TTC549 (cell line): ENCODE measurements around the gene SIX4.
A peak's percentile ranks its signal among the peaks of the same experiment; 100 is the strongest.
"Not testable (repeated sequence)": the region's sequence is repeated elsewhere in the genome, so short reads cannot be mapped to it uniquely, and the experiment has no call there.

ENCODE experiments used
- FAIRE-seq: peaks from 2 replicates; lab custom pipeline; 2012; peaks lifted over from hg19 to GRCh38; lab: Jason Lieb, UNC

SIX4 gene

DNA sequence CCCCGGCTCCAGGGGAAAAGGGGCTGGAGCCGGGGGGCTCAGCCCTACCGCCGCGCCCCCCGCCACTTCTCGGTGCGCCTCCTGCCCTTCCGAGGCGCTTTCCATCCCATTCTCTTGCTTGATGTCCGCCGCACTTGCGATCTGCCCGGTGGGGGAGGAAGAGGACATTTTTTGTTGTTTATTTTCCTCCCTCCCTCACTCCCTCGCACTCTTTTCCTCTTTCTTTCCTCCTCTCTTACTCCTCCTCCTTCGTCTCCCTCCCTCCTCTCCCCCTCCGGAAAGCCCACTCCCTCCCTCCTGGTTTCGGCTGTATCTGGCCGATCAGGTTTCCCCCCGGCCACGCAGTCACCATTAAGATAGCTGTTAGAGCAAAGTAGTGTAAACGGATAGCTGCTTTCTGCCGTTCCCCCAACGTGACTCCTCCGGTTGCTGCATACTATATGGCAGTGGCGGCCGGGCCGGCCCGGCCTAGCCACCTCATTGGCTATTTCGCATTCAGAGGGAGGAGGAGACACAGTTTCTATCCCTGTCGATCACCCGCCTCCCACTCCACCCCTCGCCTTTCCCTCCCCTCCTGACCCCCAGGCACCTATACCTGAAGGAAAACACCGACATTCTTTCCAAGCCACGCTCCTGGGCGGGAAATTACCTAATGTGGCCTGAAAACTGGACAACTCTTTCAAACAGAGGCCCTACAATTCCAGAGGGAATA is at the start of gene SIX4:
Gene SIX4, minus strand, starts transcription at position 445 of the 712 bp plus-strand sequence. Its CDS starts 277 bp downstream, at position 168.
- FAIRE-seq: peak; percentile 13

DNA sequence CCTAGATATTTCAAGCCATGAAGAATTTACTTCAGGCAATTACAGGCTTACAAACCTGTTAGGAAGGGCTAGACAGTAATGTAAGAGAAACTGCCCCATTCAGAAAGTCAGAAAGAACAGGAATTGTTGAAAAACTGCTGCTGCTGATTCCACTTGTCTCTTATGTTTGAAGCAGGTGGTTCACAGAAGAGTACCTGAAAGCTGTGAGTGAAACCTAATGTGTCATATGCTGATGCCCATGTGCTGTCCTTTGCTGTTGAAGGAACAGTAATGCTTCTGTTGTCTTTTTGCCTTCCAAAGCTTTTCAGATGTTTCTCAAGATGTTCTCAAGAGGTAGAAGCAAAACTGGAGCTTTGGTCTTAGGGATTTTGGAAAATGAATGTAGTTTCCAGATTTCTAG is 49.4 kb upstream of the SIX4 start:
- FAIRE-seq: no peak

DNA sequence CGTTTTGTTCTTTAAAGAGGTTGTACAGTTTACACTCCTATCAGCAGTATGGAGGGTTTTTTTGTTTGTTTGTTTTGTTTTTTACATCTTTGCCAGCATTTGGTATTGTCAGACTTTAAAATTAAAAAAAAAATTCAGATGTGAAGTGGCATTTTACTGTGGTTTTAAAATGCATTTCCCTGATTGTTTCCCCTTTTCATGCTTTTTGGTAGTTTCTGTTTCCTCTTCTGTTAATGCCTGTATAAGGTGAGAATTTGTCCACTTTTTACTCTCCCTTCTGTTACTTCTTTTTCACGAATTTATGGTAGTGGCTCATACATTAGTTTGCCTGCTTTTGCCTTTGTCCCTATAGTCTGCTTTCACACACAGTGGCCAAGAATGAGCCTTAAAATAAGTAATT is 47.0 kb upstream of the SIX4 start:
- no peak for FAIRE-seq

DNA sequence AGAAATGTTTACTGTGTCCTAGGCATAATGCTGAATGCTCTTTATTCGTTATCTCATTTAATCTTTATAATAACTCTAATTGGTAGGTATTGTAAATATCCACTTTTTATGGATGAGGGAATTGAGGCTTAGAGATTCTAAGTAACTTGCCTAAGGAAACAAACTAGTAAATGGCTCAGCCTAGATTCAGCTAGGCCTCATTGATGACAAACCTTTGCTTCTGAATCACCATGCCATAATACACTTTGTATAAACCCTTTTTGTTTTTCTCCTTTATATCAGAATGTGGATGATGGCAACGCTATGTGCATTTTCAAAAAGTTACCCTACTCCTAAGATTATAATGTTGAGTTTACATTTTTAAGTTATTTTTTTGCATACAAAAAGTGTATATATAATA is 44.5 kb upstream of the SIX4 start:
- no peak for FAIRE-seq

DNA sequence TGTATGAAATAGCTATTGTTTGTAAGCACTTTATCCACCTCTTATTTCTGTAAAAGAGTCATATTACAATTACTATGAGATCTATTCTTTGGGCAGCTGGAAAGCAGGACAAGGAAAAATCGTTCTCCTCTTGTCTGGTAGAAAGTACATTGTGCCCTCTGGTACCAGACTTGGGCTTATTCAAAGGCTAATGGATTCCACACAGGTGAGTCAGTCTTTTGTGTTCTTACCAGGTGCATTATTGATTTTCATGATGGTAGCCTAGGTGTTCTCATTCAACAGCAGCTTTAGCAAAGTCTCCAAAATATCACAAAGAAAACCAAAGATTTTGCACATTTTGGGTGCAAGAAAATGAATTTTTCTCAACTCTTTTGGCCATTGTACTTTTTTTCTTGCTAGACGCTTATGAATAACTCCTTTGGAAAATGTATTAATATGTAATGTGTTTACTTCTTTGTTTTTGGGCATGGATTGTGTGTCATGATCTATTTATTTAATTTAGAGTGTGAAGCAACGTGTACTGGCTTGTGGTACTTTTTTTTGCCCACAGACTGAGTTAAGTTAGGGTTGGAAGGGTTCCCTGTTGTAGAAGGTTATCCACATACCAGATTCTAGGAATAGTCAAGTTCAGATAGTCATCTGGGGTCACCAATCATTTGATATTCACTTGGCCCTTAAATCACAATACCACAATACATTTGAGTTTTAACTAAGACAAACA is 36.7 kb upstream of the SIX4 start:
- FAIRE-seq: no peak

DNA sequence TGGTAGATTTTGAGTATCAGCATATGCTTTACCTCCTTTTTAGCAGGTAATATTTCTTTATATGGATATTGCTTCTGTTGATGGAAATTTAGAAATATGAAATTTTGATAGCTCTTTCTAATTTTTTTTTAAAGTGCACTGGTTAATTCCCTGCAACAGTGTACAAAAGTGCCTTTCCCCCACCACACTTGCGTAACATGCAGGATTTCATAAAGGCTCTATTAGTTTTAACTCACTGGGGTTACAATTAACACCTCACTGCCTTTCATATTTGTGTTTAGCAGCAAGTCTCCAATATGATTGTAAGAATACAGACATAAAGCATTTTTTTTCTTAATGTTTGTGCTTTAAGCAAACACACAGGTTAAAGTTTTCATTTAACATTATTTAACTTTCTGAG is 36.1 kb upstream of the SIX4 start:
- FAIRE-seq: no peak

DNA sequence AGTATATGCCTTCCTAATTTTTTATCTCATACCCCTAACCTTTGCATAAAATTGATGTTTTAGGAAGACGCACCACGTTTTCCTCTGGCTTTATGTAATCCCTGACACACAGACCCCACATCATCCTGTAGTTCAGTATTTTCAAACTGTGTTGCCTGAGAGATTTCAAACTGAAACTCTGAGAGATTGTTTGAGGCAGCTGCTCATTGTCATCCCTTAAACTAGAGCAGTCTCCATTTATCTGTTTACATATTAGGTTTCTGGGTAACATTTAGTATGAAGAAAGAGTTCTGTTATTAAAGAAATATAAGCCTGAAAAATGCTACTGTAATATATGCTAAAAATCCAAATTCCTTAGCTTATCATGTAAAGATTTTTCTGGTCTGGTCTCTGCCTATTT is 34.7 kb upstream of the SIX4 start:
- FAIRE-seq: no peak

DNA sequence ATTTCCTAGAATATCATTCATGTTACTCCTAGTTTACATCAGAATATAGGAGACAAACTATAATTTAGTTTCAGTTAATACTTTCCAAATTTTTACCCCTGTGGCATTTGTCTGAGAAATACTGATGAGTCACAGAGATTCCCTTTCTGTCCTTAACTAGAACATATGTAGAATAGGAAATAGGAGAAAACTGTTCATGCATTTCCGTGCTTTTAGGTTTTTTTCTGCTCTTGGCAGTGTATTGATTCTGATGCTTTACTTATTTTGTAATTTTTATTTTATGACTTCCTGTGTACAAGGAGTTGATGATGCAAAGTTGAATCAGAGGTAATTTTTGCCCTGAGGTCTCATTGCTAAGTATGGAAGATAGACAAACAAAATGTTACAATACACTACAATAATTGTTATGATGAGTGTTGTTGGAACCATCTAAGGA is 33.4 kb upstream of the SIX4 start:
- no peak for FAIRE-seq

DNA sequence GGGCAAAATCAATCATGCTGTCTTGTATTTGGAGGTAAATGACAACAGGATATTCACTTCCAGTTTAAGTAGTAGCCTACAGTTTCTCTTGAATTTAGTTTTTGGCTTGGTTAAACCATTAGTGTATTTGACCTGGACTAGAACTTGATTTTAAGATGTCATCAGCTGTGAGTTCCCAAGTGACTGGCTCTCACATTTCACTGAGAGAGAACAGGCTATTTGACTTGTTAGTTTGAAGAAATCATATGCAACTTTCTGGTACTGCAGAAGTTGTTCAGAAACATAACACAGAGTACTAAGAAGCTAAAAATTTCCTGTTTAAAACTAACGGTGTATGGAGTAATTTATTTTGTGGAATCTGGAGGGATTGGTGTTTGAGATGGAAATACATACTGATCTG is 32.7 kb upstream of the SIX4 start:
- FAIRE-seq: no peak

DNA sequence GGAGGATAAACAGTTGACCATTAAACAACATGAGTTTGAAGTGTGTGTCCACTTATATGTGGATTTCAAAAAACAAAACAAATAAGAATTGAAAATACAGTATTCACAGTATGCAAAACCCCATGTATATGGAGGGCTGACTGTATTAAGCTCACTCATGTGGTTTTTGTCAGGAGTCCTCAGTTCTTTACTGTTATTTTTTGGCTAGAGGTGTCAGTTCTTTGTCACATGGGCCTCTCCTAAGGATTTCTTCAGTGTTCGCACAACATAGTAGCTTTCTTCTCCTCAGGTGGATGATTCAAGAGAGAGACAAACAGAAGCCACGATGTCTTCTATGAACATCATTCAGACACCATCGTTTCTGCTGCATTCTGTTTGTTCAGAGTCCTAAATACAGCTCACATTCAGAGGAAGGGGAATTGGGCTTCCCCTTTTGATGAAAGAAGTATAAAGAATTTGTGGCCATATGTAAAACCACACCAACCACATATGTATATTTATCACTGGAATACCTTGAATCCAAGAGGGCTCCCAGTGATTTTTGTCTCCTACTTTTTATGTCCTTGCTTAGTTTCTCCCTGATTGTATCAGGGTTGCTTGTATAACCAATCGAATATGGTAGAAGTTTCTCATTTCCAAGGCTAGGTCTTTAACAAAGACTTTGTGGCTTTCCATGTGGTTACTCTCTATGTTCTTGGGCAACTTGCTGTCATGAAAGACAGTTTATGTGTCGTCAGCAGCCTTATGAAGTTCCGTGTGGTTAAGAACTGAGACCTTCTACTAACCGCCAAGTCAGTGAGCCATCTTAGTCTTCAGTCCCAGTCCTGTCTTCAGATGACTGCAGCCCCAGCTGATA is 29.3 kb upstream of the SIX4 start:
- no peak for FAIRE-seq

DNA sequence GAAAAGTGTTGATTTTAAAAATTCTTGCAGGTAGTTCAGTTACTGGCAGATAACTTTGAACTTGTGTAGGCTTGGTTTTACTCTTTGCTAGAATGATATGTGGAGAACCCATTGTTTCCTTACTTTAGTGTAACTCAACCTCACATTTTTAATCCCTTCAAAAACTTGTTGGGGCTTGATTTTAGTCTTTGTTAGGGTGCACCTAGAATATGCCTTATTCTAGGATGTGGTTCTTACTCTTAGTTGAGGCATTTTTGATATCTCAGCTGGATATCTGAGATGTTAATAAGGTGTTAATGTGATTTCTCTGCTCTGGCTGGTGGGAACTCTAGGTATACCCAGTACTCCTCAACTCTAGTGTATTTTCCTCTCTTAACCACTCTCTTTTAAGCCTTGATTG is 20.4 kb upstream of the SIX4 start:
- no peak for FAIRE-seq

DNA sequence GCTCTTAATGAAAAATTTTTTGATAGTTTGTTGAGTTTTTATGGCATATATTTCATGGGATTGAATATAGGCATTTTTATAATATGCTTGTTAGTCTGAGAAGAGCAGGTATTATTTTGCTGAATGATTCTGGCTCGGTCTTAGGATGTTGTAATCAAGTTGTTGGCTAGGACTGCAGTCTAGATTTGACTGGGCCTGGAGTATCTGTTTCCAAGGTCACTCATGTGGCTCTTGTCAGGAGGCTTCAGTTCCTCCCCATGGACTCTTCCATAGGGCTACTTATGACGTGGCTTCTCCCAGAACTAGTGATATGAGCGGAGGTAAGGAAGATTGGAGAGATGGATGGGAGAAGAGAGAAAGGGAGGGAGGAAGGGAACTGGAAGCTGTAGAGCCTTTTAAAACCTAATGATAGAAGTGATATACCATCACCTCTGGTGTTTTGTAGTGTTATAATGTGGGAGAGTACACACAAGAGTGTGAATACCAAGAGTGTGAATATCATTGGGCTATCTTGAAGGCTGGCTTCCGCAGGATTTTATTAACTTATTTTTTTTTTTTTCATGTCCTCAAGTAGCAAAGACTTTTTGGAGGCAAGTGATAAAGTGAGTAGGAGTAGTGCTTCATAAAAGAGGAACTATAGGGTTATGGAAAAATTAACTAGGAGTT is 14.8 kb upstream of the SIX4 start:
- FAIRE-seq: no peak

DNA sequence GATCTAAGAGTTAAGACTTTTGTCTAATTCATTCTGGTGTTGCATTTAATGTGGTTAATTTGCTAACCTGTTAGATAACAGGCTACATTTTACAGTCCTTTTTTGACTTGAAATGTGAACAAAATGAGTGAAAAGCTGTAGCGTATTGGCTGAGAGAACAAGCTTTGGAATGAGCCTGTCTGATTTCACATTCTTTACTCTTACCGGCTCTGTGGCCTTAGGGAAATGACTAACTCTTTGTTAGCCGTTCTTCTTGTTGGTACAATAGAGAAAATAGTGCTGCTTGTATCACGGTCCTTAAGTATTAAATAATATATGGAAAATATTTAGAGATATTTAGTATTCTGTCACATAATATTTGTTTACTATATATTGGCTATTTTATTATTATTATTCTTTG is 12.3 kb upstream of the SIX4 start:
- peak; percentile 20 for FAIRE-seq

DNA sequence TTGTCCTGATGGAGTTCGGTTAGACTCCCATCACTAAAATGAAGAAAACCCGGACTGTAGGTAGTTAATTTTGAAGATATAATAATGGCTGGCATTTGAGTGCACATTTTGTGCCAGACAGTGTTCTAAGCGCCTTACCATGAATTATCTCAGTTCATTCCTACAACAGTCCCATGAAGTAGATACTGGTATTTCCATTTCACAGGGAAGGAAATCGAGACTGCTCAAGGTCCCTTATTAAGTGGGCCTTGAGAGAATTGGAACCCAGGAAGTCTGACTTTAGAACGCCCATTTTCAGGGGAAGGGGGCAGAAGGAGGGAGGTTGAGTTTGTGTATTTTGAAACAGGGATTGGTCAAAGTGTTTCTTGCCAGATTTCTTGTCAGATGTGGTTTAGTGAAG is 11.3 kb upstream of the SIX4 start:
- no peak for FAIRE-seq

DNA sequence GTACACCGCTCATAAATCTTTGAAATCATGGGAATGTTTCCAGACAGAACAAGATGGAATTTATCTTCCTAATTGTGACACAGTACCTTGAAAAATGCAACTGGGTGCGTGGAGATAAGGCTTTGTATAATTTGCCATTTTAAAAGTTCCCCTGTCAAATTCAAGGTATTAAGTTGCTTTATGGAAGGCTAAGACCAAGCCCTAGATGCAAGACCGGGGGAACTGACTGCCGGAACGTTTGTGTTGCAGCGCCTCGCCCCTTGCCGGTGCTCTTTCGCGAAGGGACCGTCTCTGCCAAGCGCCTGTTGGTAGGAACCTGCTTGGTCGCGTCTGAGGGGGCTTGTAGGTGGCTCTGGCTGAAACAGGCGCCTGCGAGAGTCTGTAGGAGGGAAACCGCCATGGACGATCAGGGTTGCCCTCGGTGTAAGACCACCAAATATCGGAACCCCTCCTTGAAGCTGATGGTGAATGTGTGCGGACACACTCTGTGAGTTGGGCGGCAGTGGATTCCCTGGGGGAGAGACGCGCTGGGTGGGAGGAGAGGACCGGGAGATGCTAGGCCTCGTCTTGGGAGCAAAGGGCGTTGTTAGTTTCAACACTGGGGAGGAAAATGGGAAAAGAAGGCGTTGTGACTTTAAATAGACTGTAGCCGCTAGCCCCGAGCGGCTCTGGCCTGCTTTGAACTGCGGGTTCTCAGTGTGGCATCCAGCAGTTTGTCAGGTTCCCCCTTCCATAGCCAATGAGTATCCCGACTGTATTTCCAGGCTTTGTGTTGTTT is 10.5 kb upstream of the SIX4 start, which contains the start of gene MNAT1:
Gene MNAT1, plus strand, starts transcription at position 297 of the 778 bp plus-strand sequence. Its CDS starts 102 bp downstream, at position 399.
- FAIRE-seq: no peak

DNA sequence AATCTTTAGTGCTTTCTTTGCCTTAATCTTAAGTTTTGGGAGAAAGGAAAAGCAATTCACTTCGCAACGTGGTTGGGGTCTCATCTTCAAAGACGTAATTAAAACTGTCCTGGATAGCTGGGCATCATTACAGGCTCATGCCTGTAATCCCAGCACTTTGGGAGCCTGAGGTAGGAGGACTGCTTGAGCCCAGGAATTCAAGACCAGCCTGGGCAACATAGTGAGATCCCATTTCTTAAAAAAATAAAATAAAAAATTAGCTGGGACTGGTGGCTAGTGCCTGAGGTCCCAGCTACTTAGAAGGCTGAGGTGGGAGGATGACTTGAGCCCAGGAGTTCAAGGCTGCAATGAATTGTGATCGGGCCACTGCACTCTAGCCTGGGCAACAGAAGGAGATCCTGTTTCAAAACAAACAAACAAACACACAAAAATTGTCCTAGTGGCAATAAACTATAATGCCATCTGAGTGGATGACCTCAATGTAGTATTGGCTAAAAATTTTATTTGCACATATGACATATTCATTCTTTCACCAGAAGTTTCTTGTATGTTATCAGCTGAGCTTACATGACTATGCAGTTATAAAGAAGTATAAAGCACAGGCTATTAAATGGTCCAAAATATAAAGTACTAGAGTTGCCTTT is 8.8 kb upstream of the SIX4 start:
- no peak for FAIRE-seq

DNA sequence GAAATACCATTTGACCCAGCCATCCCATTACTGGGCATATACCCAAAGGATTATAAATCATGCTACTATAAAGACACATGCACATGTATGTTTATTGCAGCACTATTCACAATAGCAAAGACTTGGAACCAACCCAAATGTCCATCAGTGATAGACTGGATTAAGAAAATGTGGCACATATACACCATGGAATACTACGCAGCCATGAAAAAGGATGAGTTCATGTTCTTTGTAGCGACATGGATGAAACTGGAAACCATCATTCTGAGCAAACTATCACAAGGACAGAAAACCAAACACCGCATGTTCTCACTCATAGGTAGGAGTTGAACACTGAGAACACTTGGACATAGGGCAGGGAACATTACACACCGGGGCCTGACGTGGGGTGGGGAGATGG is 7.1 kb upstream of the SIX4 start:
- not testable (repeated sequence) for FAIRE-seq

DNA sequence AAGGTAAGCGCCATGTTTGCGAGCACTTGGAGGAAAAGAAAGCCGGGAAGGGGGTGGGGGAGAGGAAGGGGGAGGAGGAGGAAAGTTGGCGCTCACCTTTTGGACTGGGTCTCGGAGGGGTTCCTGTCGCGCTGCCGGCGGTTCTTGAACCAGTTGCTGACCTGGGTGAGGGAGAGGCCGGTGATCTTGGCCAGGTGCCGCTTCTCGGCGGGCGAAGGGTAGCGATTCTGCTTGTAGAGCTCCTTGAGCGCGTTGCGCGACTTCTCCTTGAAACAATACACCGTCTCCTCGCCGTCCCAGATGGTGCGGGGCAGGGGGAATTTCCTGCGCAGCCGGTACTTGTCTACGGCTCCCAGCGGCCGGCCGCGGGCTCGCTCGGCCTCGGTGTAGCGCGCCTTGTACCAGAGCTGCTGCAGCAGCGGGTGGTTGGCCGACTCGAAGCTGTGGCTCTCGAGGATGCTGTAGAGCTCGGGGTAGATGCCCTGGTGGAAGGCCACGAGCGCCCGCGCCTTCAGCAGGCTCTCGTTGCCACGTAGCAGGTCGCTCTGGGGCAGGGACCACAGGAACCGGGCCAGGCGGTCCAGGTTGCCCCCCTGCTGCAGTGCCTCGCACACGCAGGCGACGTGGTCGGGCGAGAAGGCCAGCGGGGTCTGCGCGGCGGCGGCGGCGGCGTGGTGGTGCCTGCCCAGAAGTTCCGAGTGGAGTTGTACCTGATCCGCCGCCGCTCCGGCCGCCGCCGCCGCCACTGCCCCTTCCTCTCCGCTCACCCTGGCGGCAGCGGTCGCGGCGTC is 840 bp downstream of the SIX4 start:
- FAIRE-seq: no peak

DNA sequence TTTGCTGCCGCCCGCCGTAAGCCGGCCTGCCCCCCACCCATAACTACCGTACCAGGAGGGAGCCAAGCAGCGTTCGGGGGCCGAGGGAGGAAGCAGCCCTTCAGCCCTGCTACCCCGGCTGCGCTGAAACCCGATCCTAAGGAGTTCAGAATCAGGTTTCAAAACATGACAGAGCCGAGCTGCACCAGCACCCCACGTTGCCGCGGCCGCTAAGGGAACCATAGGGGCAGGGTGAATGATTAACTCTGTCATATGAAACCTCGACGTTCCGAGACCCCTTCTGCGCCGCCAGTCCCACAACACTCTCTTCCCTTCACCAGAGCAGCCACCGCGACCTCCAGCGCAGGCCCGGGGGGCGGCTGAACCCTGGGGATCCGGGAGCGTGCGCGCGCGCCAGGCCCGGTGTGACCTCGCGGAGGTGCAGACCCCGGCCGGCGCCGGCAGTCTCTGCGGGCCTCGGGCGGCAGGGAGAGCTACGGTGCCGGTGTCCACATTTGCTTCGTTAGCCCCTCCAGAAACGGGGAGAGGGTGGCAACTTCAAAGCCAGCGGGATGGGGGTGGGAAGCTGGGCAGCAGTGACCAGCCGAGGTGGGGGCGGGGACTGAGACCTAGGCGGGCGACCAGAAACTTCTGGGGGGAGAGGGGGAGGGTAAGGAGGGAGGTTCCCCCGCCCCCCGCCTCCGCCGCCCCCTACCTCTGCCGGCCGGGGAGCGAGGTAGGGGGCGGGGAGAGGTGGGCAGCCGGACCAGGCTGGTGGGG is 1.6 kb downstream of the SIX4 start:
- FAIRE-seq: no peak

DNA sequence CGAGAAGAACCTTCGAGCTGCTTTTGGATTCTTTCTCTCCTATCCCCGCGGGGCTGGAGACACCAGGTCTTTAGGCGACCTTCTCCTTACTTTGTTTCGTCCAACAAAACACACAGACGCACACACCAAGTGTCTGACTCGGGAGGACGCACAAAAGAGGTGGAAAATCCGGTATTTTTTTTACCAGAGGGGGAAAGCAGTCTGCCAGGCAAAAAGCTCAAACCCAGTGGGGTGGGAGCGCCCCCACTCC is 2.1 kb downstream of the SIX4 start:
- FAIRE-seq: no peak
